Ascending aorta (tissue), 2 donors: ENCODE data around the gene AKNA. TPM values are rescaled to one million over a fixed set of nuclear protein-coding genes. Genes with fewer than 3 reads are reported as not detected.

Experiments used
- DNase-seq, 2 donors: peaks; one replicate each; pipeline ENCODE4 v3.0.0-alpha.2; 2019; ENCODE audit warnings: low spot score in 2 of 2
- H3K27ac ChIP-seq, 2 donors: fragments of 200-600 bp; sonication (generic); one replicate each; pipeline ENCODE4 v1.5.1; 2016 to 2017; ENCODE audit warnings: mild to moderate bottlenecking in 1 of 2
- H3K27me3 ChIP-seq: fragments of 200-600 bp; sonication (generic); one replicate; pipeline ENCODE4 v1.5.1; 2017
- H3K36me3 ChIP-seq, 2 donors: fragments of 200-600 bp; sonication (generic); one replicate each; pipeline ENCODE4 v1.5.1; 2016
- H3K4me1 ChIP-seq, 2 donors: fragments of 200-600 bp; sonication (generic); one replicate each; pipeline ENCODE4 v1.5.1; 2016 to 2017; ENCODE audit warnings: mild to moderate bottlenecking in 1 of 2
- H3K4me3 ChIP-seq, 2 donors: fragments of 200-600 bp; sonication (generic); one replicate each; pipeline ENCODE4 v1.5.1; 2016 to 2017; ENCODE audit warnings: mild to moderate bottlenecking in 1 of 2
- H3K9me3 ChIP-seq, 2 donors: fragments of 200-600 bp; sonication (generic); one replicate each; pipeline ENCODE4 v1.5.1; 2016
- CTCF ChIP-seq, 3 experiments: fragments of 200-600 bp in 2 of 3; fragments of 450-650 bp in 1 of 3; sonication (generic) in 2 of 3; IDR thresholded peaks; one replicate each; pipeline ENCODE4 v1.5.1; 2016 to 2019; ENCODE audit warnings: antibody characterized with exemption in 3 of 3, mild to moderate bottlenecking in 1 of 3, moderate library complexity in 1 of 3
- intact Hi-C: fragments of 100-400 bp; cut with DNase I; formaldehyde crosslinking; loops from one replicate; pipeline ENCODE4 v1.15.1; 2023
- total RNA-seq: library from RNA; depleted of rRNA; stranded (reverse); fragments of >200 nt; gene quantifications from one replicate; pipeline ENCODE4 v1.1.0, GENCODE V29; 2016

The AKNA gene
- total RNA-seq, 1 donor from 2014 or later, result 87.9 TPM

- no peak for TF ChIP-seq CTCF (IDR thresholded peaks at IDR 0.05)
- H3K27me3 ChIP-seq, result no peaks in the 10 kb centered on the region
- intact Hi-C loops, result loop anchor here (10.0 kb wide), 1 partner anchor 241 kb away; the partner anchor contains the start of gene ATP6V1G1
- H3K27ac ChIP-seq, result no peak overlapping the region
- no peak overlapping the region for H3K4me3 ChIP-seq
- H3K9me3 ChIP-seq, result no peaks in the 10 kb centered on the region
- DNase-seq, result no peak
- H3K4me1 ChIP-seq, result peaks cover 3 to 7% of the 10 kb centered on the region in 2 donors
- H3K36me3 ChIP-seq, result peaks cover 81 to 97% of the 10 kb centered on the region in 2 donors
These were observed 43.6 kb downstream of the AKNA start for GRCh38 chr9:114344188-114344566.

GRCh38 chr9:114343471-114344187 lies 44.2 kb downstream of the AKNA start:
- Histone ChIP-seq H3K36me3 (peaks cover 83 to 100% of the 10 kb centered on the region in 2 donors), H3K27ac (no peak overlapping the region), H3K27me3 (no peaks in the 10 kb centered on the region), H3K9me3 (no peaks in the 10 kb centered on the region), H3K4me1 (peaks cover 3% of the 10 kb centered on the region in 2 donors), H3K4me3 (no peak overlapping the region)
- no peak for TF ChIP-seq CTCF (IDR thresholded peaks at IDR 0.05)
- intact Hi-C loops, result loop anchor here (10.0 kb wide), 1 partner anchor 241 kb away; the partner anchor contains the start of gene ATP6V1G1
- no peak for DNase-seq

GRCh38 chr9:114342755-114343440 lies 44.9 kb downstream of the AKNA start:
- Histone ChIP-seq H3K36me3 (peaks cover 86 to 100% of the 10 kb centered on the region in 2 donors), H3K27me3 (no peaks in the 10 kb centered on the region), H3K9me3 (no peaks in the 10 kb centered on the region), H3K27ac (no peak overlapping the region), H3K4me3 (no peak overlapping the region), H3K4me1 (peaks cover 0 to 3% of the 10 kb centered on the region in 2 donors)
- intact Hi-C loops, result loop anchor here (10.0 kb wide), 1 partner anchor 242 kb away; the partner anchor contains the start of gene ATP6V1G1
- DNase-seq, result no peak
- TF ChIP-seq CTCF (IDR thresholded peaks at IDR 0.05), result no peak

- TF ChIP-seq CTCF (IDR thresholded peaks at IDR 0.05), result no peak
- H3K36me3 ChIP-seq, result peaks cover 86 to 100% of the 10 kb centered on the region in 2 donors
- H3K27ac ChIP-seq, result no peak overlapping the region
- H3K4me3 ChIP-seq, result no peak overlapping the region
- intact Hi-C loops, result loop anchor here (10.0 kb wide), 1 partner anchor 243 kb away; the partner anchor contains the start of gene ATP6V1G1
- H3K9me3 ChIP-seq, result no peaks in the 10 kb centered on the region
- no peak for DNase-seq
- no peaks in the 10 kb centered on the region for H3K27me3 ChIP-seq
- peaks cover 0 to 3% of the 10 kb centered on the region in 2 donors for H3K4me1 ChIP-seq
These were observed 45.8 kb downstream of the AKNA start for GRCh38 chr9:114341991-114342390.

GRCh38 chr9:114341152-114341830 lies 46.5 kb downstream of the AKNA start:
- intact Hi-C loops, result loop anchor here (10.0 kb wide), 1 partner anchor 244 kb away; the partner anchor contains the start of gene ATP6V1G1
- no peak for TF ChIP-seq CTCF (IDR thresholded peaks at IDR 0.05)
- no peaks in the 10 kb centered on the region for H3K27me3 ChIP-seq
- peaks cover 0 to 3% of the 10 kb centered on the region in 2 donors for H3K4me1 ChIP-seq
- no peaks in the 10 kb centered on the region for H3K9me3 ChIP-seq
- H3K4me3 ChIP-seq, result no peak overlapping the region
- no peak overlapping the region for H3K27ac ChIP-seq
- no peak for DNase-seq
- peaks cover 85 to 100% of the 10 kb centered on the region in 2 donors for H3K36me3 ChIP-seq
